IPS-18c (cell line): ENCODE measurements around the gene GRIK2.
"Not testable (repeated sequence)": the region's sequence is repeated elsewhere in the genome, so short reads cannot be mapped to it uniquely, and the experiment has no call there.

Experiments used
- H3K4me3 ChIP-seq: 2 replicates; pipeline ENCODE4 v1.7.0; 2013; ENCODE audit warnings: low read depth, mild to moderate bottlenecking, low read length, moderate library complexity; ENCODE audit not compliant: insufficient read depth
- H3K9me3 ChIP-seq: one replicate; pipeline ENCODE4 v1.6.1; 2013; ENCODE audit warnings: mild to moderate bottlenecking, low read length, moderate library complexity; ENCODE audit not compliant: control insufficient read depth, insufficient read depth

The GRIK2 gene

DNA sequence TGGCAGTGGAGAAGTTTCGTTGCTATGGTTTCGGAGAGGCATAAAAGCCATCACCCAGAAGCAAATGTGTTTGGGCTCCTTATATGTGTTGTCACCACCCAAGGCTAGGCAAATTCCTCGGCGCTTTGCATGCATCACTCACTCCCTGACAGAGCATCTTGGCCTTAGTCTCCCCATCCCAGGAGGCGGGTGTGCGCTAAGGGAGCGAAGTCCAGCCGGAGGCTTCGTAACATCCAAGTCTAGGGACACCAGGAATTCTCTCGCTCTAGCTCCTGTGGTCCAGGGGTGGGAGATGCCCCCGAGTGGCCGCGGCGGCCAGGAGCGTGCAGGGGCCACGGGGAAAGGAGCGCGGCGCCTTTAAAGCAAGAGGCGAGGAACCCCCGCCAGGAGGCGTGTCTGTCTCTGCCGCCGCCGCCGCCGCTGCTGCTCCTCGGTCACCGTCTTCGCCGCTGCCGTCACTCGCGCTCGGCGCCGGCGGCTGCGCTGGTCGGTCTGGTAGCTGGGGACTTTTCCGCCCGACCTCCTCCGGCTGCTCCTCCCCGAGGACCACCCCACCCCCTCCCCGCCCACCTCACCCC, at the start of gene GRIK2:
Gene GRIK2 (plus strand): TSS at position 458 of the 578 bp plus-strand sequence.
- peak within 1 kb of the TSS; percentile 76 for H3K4me3 ChIP-seq
- no peaks in the 10 kb centered on the region for H3K9me3 ChIP-seq

GRCh38 chr6:101344885-101345284, 48.6 kb upstream of the GRIK2 start:
- Histone ChIP-seq H3K4me3 (no peak overlapping the region), H3K9me3 (no peaks in the 10 kb centered on the region)

DNA sequence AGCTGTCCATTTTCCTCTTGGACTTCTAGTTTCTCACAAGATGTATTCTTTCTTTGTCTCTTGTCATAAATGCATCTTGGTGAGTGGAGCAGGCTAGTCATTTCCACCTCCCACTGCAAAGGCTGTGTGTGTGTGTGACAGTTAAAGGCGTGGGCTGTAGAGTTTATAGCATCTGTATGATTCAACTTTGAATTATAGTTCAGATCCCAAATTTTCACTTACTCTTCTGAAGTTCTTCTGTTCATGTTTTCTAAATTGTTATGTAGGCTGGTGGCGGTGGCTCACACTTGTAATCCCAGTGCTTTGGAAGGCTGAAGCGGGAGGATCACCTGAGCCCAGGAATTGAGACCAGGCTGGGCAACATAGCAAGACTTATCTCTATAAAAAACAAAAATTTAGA, 44.7 kb upstream of the GRIK2 start:
- no peaks in the 10 kb centered on the region for H3K9me3 ChIP-seq
- H3K4me3 ChIP-seq: no peak overlapping the region

DNA sequence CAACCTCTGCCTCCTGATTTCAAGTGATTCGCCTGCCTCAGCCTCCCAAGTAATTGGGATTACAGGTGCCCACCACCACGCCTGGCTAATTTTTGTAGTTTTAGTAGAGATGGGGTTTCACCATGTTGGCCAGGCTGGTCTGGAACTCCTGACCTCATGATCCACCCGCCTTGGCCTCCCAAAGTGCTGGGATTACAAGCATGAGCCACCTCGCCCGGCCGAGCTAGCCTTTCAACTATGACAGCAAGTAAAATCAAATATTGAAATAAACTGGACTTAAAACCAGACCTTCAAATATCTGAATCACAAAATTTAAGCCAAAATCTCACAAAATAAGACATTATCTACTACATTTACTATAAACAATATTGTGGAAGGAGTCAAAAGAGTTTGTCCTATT, 42.9 kb upstream of the GRIK2 start:
- not testable (repeated sequence) for H3K9me3 ChIP-seq, H3K4me3 ChIP-seq

GRCh38 chr6:101351173-101351572, 42.3 kb upstream of the GRIK2 start:
- H3K9me3 ChIP-seq: no peaks in the 10 kb centered on the region

GRCh38 chr6:101352316-101352715, 41.2 kb upstream of the GRIK2 start:
- Histone ChIP-seq H3K4me3 (no peak overlapping the region), H3K9me3 (no peaks in the 10 kb centered on the region)

More at GRCh38 chr6:101351173-101351572, 42.3 kb upstream of the GRIK2 start:
- no peak overlapping the region for H3K4me3 ChIP-seq

DNA sequence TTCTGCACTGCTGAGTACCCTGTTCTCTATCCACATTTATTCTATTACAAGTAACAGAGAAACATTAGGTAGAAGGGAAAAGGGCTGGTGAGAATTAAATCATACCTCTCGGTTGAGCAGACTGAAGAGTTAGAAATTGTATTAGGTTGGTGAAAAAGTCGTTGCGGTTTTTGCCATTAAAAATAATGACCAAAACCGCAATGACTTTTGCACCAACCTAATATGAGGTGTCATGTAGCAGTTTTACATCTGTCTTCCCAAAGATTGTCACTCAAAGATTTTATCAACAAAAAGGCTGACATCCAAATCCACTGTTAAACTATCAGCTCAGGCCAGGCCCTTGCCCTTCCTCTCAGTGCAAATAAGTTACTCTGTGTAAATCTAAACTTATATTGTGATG, 28.3 kb upstream of the GRIK2 start:
- Histone ChIP-seq H3K9me3 (no peaks in the 10 kb centered on the region), H3K4me3 (no peak overlapping the region)

DNA sequence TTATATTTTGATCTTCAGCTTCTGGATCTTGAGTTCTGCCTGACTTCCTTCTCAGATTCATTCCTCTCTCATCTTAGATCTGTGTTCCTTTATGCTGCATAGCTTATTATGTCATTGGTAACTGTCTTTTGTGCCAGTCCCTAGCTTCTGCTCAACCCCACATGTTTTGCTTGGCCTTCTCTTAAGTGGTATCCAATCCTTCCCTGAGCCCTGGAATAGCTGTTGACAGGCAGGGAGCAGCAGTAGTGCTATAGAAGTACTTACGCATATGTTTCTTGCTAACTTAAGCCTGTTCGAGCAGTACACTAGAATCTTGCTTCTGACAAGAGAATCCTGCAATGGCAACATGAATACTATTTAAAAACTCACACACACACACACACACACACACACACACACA, 13.6 kb upstream of the GRIK2 start:
- H3K9me3 ChIP-seq: no peaks in the 10 kb centered on the region

GRCh38 chr6:101380897-101381630, 12.4 kb upstream of the GRIK2 start:
- Histone ChIP-seq H3K4me3 (no peak overlapping the region), H3K9me3 (no peaks in the 10 kb centered on the region)

More for the DNA sequence above, 13.6 kb upstream of the GRIK2 start:
- no peak overlapping the region for H3K4me3 ChIP-seq

DNA sequence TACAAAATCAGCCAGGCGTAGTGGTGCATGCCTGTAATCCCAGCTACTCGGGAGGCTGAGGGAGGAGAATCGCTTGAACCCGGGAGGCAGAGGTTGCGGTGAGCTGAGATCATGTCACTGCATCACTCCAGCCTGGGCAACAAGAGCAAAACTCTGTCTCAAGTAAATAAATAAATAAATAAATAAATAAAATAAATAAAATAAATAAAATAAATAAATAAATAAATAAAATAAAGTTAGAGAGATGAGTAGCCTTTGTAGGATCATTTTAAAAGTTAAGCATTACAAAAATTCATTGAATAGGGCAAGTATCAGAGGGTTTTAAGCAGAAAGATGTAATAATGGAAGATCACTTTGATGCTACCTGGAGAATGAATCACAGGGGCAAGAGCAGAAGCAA, 9.8 kb upstream of the GRIK2 start:
- H3K9me3 ChIP-seq, H3K4me3 ChIP-seq: not testable (repeated sequence)

DNA sequence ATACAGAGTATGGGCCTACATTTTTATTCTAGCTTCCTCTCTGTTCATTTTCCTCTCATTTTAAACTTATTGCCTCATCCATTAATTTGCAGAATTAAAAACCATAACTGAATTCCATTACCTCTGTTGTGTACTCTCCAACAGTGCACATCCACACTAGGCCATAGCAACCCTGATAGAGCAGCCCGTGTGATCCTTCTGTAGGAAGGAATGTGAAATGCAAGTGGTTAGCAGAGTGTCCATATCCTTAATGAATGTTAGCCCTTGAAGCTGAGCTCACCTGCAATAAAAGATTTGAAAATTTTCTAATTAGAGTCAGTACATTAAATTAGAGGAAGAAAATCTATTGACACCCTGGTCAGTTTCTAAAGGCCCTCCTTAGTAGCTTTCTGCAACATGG, 6.5 kb upstream of the GRIK2 start:
- Histone ChIP-seq H3K4me3 (no peak overlapping the region), H3K9me3 (no peaks in the 10 kb centered on the region)

- H3K4me3 ChIP-seq: peak overlapping the region; percentile 76
- no peaks in the 10 kb centered on the region for H3K9me3 ChIP-seq
Measured at GRCh38 chr6:101391772-101392585, 1.5 kb upstream of the GRIK2 start.

DNA sequence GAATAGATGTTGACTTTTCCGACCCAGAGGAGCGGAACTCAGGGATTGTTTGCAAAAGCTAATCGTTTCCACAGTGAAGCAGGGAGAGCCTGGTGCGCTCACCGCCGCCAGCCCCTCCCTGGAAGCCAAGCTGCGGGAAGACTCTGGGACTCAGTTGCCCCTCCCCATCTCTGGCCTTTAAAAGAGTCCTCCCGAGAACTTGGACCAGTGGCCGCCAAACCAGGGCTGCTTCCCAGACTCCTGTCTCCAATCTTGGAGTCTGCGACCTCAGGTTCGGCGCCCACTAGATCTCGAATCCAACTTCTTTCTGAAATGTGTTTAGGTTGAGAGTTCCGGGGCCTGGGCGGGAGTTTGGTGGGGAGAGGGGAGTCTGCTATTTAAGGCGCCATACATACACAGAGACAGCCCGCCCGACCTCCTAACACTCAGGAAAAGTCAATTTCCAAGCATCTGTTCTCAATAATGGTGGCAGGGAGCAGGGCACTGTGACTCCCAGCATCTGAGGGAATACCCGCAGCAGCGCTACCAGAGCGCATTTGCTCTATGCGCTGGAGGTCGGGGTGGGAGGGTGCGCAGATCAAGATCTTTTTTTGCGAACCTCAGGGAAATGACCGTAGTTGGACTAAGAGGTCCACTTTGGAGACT, 800 bp upstream of the GRIK2 start:
- Histone ChIP-seq H3K4me3 (peak overlapping the region; percentile 76), H3K9me3 (no peaks in the 10 kb centered on the region)

- H3K4me3 ChIP-seq: peak overlapping the region; percentile 76
- no peaks in the 10 kb centered on the region for H3K9me3 ChIP-seq
Measured at GRCh38 chr6:101393829-101394251, 332 bp downstream of the GRIK2 start.

GRCh38 chr6:101394936-101395335, 1.4 kb downstream of the GRIK2 start:
- H3K4me3 ChIP-seq: no peak overlapping the region
- H3K9me3 ChIP-seq: no peaks in the 10 kb centered on the region

- Histone ChIP-seq H3K9me3 (no peaks in the 10 kb centered on the region), H3K4me3 (no peak overlapping the region)
Measured at GRCh38 chr6:101395345-101395744, 1.8 kb downstream of the GRIK2 start.

DNA sequence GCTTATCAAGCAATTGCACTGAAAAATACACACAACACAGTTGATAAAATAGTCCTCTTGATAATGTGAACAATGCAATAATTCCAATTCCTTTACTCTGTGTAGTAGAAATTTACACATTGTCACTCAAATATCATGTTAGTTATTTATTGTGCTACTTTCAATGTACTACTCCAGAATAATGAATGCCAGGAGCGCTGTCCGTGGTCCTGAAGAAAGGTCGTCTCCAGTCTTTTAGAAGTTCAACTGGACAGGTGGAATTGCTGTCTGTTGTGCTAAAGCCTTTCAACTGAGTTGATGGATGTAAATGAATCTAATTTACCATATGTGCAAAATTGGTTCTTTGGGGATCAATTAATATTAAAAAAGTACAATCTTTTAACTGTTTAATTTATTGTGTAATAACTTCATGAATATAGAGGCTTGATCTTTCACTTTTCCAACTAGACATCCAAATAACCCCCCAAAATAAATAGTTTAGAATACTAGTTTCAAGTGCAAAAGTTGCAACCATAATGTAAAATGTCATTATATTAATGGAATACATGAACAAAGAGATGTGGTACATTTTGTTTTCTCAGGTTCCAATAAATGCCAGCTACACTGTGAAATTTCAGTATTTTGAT, 3.2 kb downstream of the GRIK2 start:
- no peak overlapping the region for H3K4me3 ChIP-seq

More for the DNA sequence above, 3.2 kb downstream of the GRIK2 start:
- no peaks in the 10 kb centered on the region for H3K9me3 ChIP-seq
